IPS-15b (cell line): Measurements from ENCODE around the gene DIAPH3.

Experiments
- H3K27me3 ChIP-seq: one replicate; pipeline ENCODE4 v1.6.1; 2013; ENCODE audit warnings: low read length; ENCODE audit not compliant: control insufficient read depth, insufficient read depth
- H3K36me3 ChIP-seq: one replicate; pipeline ENCODE4 v1.6.1; 2013; ENCODE audit warnings: low read length; ENCODE audit not compliant: control insufficient read depth, insufficient read depth
- H3K4me1 ChIP-seq: one replicate; pipeline ENCODE4 v1.6.1; 2013; ENCODE audit warnings: mild to moderate bottlenecking, low read length; ENCODE audit not compliant: control insufficient read depth, insufficient read depth
- H3K4me3 ChIP-seq: one replicate; pipeline ENCODE4 v1.5.1; 2013; ENCODE audit warnings: low read depth, low read length
- H3K9ac ChIP-seq: one replicate; pipeline ENCODE4 v1.6.1; 2013; ENCODE audit warnings: low read depth, mild to moderate bottlenecking, low read length
- H3K9me3 ChIP-seq: one replicate; pipeline ENCODE4 v1.6.1; 2013; ENCODE audit warnings: mild to moderate bottlenecking, low read length; ENCODE audit not compliant: control insufficient read depth, insufficient read depth

The DIAPH3 gene

GRCh38 chr13:60012488-60012887 lies 151.2 kb downstream of the DIAPH3 start:
- Histone ChIP-seq H3K9ac (no peak overlapping the region), H3K27me3 (no peaks in the 10 kb centered on the region), H3K9me3 (no peaks in the 10 kb centered on the region), H3K4me1 (no peaks in the 10 kb centered on the region), H3K4me3 (no peak overlapping the region), H3K36me3 (no peaks in the 10 kb centered on the region)

GRCh38 chr13:60009300-60010253 lies 154.2 kb downstream of the DIAPH3 start:
- Histone ChIP-seq H3K4me1 (no peaks in the 10 kb centered on the region), H3K27me3 (no peaks in the 10 kb centered on the region), H3K4me3 (no peak overlapping the region), H3K9me3 (no peaks in the 10 kb centered on the region), H3K9ac (no peak overlapping the region), H3K36me3 (no peaks in the 10 kb centered on the region)

- no peak overlapping the region for H3K9ac ChIP-seq
- H3K36me3 ChIP-seq = no peaks in the 10 kb centered on the region
- H3K9me3 ChIP-seq = no peaks in the 10 kb centered on the region
- H3K4me1 ChIP-seq = no peaks in the 10 kb centered on the region
- H3K27me3 ChIP-seq = no peaks in the 10 kb centered on the region
- no peak overlapping the region for H3K4me3 ChIP-seq
Measured at GRCh38 chr13:60001889-60002288, 161.8 kb downstream of the DIAPH3 start.

DNA sequence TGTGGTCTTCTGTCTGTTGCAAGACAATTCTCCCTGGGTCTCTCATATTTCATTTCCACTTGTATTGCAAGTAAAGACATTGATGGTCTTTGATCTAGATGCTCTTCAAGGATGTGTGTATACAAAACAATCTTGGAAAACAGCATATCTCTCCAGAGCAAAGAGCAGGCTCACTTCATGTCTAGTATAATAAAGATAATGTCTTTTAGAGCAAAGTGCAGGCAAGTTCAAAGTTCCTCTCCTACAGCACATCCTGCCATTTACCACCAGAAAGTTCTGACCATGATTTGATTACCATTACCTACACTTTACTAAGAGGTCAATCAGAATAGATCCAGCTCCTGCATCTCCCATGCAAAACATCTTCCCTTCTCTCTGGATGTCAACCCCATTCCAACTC lies 162.8 kb downstream of the DIAPH3 start:
- H3K4me1 ChIP-seq = no peaks in the 10 kb centered on the region
- no peaks in the 10 kb centered on the region for H3K27me3 ChIP-seq
- no peak overlapping the region for H3K9ac ChIP-seq
- H3K36me3 ChIP-seq = no peaks in the 10 kb centered on the region
- H3K9me3 ChIP-seq = no peaks in the 10 kb centered on the region
- no peak overlapping the region for H3K4me3 ChIP-seq

- no peaks in the 10 kb centered on the region for H3K9me3 ChIP-seq
- H3K4me3 ChIP-seq = no peak overlapping the region
- H3K4me1 ChIP-seq = no peaks in the 10 kb centered on the region
- no peak overlapping the region for H3K9ac ChIP-seq
- H3K36me3 ChIP-seq = no peaks in the 10 kb centered on the region
- H3K27me3 ChIP-seq = no peaks in the 10 kb centered on the region
Measured at GRCh38 chr13:60000081-60000480, 163.6 kb downstream of the DIAPH3 start.

GRCh38 chr13:59997976-59998375 lies 165.8 kb downstream of the DIAPH3 start:
- no peak overlapping the region for H3K4me3 ChIP-seq

DNA sequence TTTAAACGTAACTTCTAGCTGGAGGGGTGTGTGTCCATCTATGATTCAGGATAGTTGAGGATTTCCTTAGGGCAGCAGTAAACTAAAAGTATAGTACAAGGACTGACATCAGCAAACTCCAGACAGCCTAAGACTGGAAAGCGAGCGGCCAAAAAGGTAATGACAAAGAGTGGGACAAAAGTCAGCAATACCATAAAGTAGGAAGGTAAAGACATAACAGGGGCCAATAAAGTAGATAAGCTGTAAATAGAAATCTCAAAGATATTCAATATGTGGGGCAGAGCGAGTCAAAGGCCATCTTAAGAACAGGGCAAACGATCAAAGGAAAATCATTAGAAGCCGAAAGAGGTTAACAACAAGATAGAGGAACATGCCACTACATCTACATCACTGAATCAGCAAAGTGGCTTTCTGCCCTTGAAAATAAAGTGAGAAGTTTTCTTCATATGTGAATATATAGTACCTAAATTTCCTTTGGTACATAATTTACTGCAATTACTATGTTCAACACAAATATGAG lies 167.2 kb downstream of the DIAPH3 start:
- H3K36me3 ChIP-seq = no peaks in the 10 kb centered on the region

More at GRCh38 chr13:59997976-59998375, 165.8 kb downstream of the DIAPH3 start:
- H3K9me3 ChIP-seq = no peaks in the 10 kb centered on the region
- no peaks in the 10 kb centered on the region for H3K4me1 ChIP-seq
- no peaks in the 10 kb centered on the region for H3K27me3 ChIP-seq
- H3K9ac ChIP-seq = no peak overlapping the region
- no peaks in the 10 kb centered on the region for H3K36me3 ChIP-seq

GRCh38 chr13:59991395-59991794 lies 172.3 kb downstream of the DIAPH3 start:
- no peaks in the 10 kb centered on the region for H3K27me3 ChIP-seq
- no peak overlapping the region for H3K4me3 ChIP-seq
- H3K36me3 ChIP-seq = no peaks in the 10 kb centered on the region
- H3K9ac ChIP-seq = no peak overlapping the region
- no peaks in the 10 kb centered on the region for H3K9me3 ChIP-seq
- H3K4me1 ChIP-seq = no peaks in the 10 kb centered on the region

More for the DNA sequence above, 167.2 kb downstream of the DIAPH3 start:
- H3K4me3 ChIP-seq = no peak overlapping the region
- H3K9me3 ChIP-seq = no peaks in the 10 kb centered on the region
- no peak overlapping the region for H3K9ac ChIP-seq
- H3K27me3 ChIP-seq = no peaks in the 10 kb centered on the region
- no peaks in the 10 kb centered on the region for H3K4me1 ChIP-seq

- Histone ChIP-seq H3K4me3 (no peak overlapping the region), H3K9ac (no peak overlapping the region), H3K36me3 (no peaks in the 10 kb centered on the region), H3K27me3 (no peaks in the 10 kb centered on the region), H3K4me1 (no peaks in the 10 kb centered on the region), H3K9me3 (no peaks in the 10 kb centered on the region)
Measured at GRCh38 chr13:59982631-59983382, 180.9 kb downstream of the DIAPH3 start.

GRCh38 chr13:59979589-59979988 lies 184.1 kb downstream of the DIAPH3 start:
- Histone ChIP-seq H3K36me3 (no peaks in the 10 kb centered on the region), H3K9me3 (no peaks in the 10 kb centered on the region), H3K27me3 (no peaks in the 10 kb centered on the region), H3K4me3 (no peak overlapping the region), H3K9ac (no peak overlapping the region), H3K4me1 (no peaks in the 10 kb centered on the region)

DNA sequence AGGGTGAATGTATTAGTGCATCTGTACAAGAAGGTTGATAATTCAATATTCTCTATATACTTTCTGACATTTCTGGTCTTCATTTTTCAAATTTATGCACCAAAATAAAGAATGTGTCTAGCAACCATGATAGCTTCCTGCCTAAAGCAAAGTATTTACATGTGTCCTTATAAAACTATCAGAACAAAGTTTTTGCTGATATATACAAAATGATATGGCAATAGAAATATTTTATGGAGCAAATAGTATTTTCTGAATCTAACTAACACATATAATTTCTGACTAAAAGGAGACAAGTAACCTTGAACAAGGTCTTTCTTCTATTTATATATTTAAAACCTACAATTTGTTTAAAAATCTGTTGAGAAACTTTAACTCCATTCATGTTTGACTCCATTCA lies 184.9 kb downstream of the DIAPH3 start:
- H3K27me3 ChIP-seq = no peaks in the 10 kb centered on the region
- H3K4me3 ChIP-seq = no peak overlapping the region
- H3K9ac ChIP-seq = no peak overlapping the region
- H3K36me3 ChIP-seq = no peaks in the 10 kb centered on the region
- no peaks in the 10 kb centered on the region for H3K4me1 ChIP-seq
- H3K9me3 ChIP-seq = no peaks in the 10 kb centered on the region
